Activated CD8-positive, alpha-beta memory T cell treated with anti-CD3 and anti-CD28 coated beads, Interleukin-2, amount 50 U/mL, for 24 hours (primary cell): ENCODE measurements around the gene NTRK3.
"Not testable (repeated sequence)": the region's sequence is repeated elsewhere in the genome, so short reads cannot be mapped to it uniquely, and the experiment has no call there.

ENCODE experiments used
- DNase-seq: peaks from one replicate; pipeline ENCODE4 v3.0.0-alpha.2; 2020; ENCODE audit errors: extremely low read depth

NTRK3 gene

GRCh38 chr15:87877114-87877810 is 379.3 kb downstream of the NTRK3 start:
- no peak for DNase-seq

GRCh38 chr15:87874896-87875711 is 381.4 kb downstream of the NTRK3 start:
- DNase-seq, result no peak

- DNase-seq, result no peak
Observed at GRCh38 chr15:87873516-87873915, 383.0 kb downstream of the NTRK3 start.

GRCh38 chr15:87871731-87872320 is 384.7 kb downstream of the NTRK3 start:
- DNase-seq, result no peak

- no peak for DNase-seq
Observed at GRCh38 chr15:87871258-87871681, 385.3 kb downstream of the NTRK3 start.

- no peak for DNase-seq
Observed at GRCh38 chr15:87866961-87867360, 389.6 kb downstream of the NTRK3 start.

GRCh38 chr15:87863152-87863551 is 393.4 kb downstream of the NTRK3 start:
- no peak for DNase-seq

GRCh38 chr15:87860743-87861142 is 395.8 kb downstream of the NTRK3 start:
- DNase-seq, result no peak

- DNase-seq, result no peak
Observed at GRCh38 chr15:87858651-87859050, 397.9 kb downstream of the NTRK3 start.

- no peak for DNase-seq
Observed at GRCh38 chr15:87851497-87851896, 405.0 kb downstream of the NTRK3 start.

GRCh38 chr15:87850916-87851315 is 405.6 kb downstream of the NTRK3 start:
- no peak for DNase-seq

- DNase-seq, result no peak
Observed at GRCh38 chr15:87849181-87849580, 407.4 kb downstream of the NTRK3 start.

- DNase-seq, result no peak
Observed at GRCh38 chr15:87848012-87848411, 408.5 kb downstream of the NTRK3 start.

GRCh38 chr15:87846746-87847145 is 409.8 kb downstream of the NTRK3 start:
- DNase-seq, result no peak

- no peak for DNase-seq
Observed at GRCh38 chr15:87843312-87843711, 413.2 kb downstream of the NTRK3 start.

- no peak for DNase-seq
Observed at GRCh38 chr15:87841426-87841998, 415.0 kb downstream of the NTRK3 start.

GRCh38 chr15:87835830-87836229 is 420.7 kb downstream of the NTRK3 start:
- not testable (repeated sequence) for DNase-seq

GRCh38 chr15:87833333-87833732 is 423.2 kb downstream of the NTRK3 start:
- not testable (repeated sequence) for DNase-seq

GRCh38 chr15:87829332-87830050 is 427.0 kb downstream of the NTRK3 start:
- DNase-seq, result no peak

- DNase-seq, result no peak
Observed at GRCh38 chr15:87828608-87829007, 427.9 kb downstream of the NTRK3 start.

GRCh38 chr15:87827131-87827530 is 429.4 kb downstream of the NTRK3 start:
- DNase-seq, result no peak
